Neural progenitor cell (in vitro differentiated cells): Measurements from ENCODE around the gene COL8A2. TPM values are rescaled to one million over a fixed set of nuclear protein-coding genes. Genes with fewer than 3 reads are reported as not detected.

Experiments used
- DNase-seq: peaks from one replicate; pipeline ENCODE4 v3.0.0-alpha.2; 2016; ENCODE audit warnings: low spot score
- H2AFZ ChIP-seq: fragments of 200-600 bp; sonication (generic); replicated peaks from 2 replicates; pipeline ENCODE4 v1.6.1; 2016; ENCODE audit warnings: antibody characterized with exemption
- H3F3A ChIP-seq: fragments of 200-600 bp; sonication (generic); 2 replicates; pipeline ENCODE4 v1.6.1; 2016; ENCODE audit warnings: antibody characterized with exemption, low read depth
- H3K27ac ChIP-seq: fragments of 200-600 bp; sonication (generic); 2 replicates; pipeline ENCODE4 v1.5.1; 2016; ENCODE audit warnings: mild to moderate bottlenecking
- H3K27me3 ChIP-seq: fragments of 200-600 bp; sonication (generic); 2 replicates; pipeline ENCODE4 v1.6.1; 2016; ENCODE audit warnings: mild to moderate bottlenecking, moderate library complexity
- H3K36me3 ChIP-seq: fragments of 200-600 bp; sonication (generic); 2 replicates; pipeline ENCODE4 v1.5.1; 2016
- H3K4me1 ChIP-seq: fragments of 200-600 bp; sonication (generic); 2 replicates; pipeline ENCODE4 v1.6.1; 2016; ENCODE audit warnings: mixed run types
- H3K4me2 ChIP-seq: fragments of 200-600 bp; sonication (generic); 2 replicates; pipeline ENCODE4 v1.6.1; 2016
- H3K4me3 ChIP-seq: fragments of 200-600 bp; sonication (generic); 2 replicates; pipeline ENCODE4 v1.5.1; 2016
- H3K79me2 ChIP-seq: fragments of 200-600 bp; sonication (generic); 2 replicates; pipeline ENCODE4 v1.6.1; 2016; ENCODE audit warnings: low read depth
- H3K9ac ChIP-seq: fragments of 200-600 bp; sonication (generic); 2 replicates; pipeline ENCODE4 v1.6.1; 2016
- H3K9me3 ChIP-seq: fragments of 200-600 bp; sonication (generic); 2 replicates; pipeline ENCODE4 v1.5.1; 2016; ENCODE audit warnings: low read depth
- H4K20me1 ChIP-seq: fragments of 200-600 bp; sonication (generic); 2 replicates; pipeline ENCODE4 v1.6.1; 2016; ENCODE audit warnings: low read depth
- H3K27ac Mint-ChIP-seq: 3 replicates; pipeline ENCODE4 v1.8.0; 2021; ENCODE audit warnings: mixed read lengths
- H3K27me3 Mint-ChIP-seq: 2 replicates; pipeline ENCODE4 v1.8.0; 2022; ENCODE audit warnings: low read depth, mild to moderate bottlenecking, inconsistent platforms, moderate library complexity, mixed read lengths; ENCODE audit not compliant: insufficient read depth
- H3K36me3 Mint-ChIP-seq: 3 replicates; pipeline ENCODE4 v1.8.0; 2021; ENCODE audit warnings: mixed read lengths
- H3K4me1 Mint-ChIP-seq: 3 replicates; pipeline ENCODE4 v1.8.0; 2021; ENCODE audit warnings: mixed read lengths
- H3K4me3 Mint-ChIP-seq: 3 replicates; pipeline ENCODE4 v1.8.0; 2021; ENCODE audit warnings: mild to moderate bottlenecking, moderate library complexity, mixed read lengths
- H3K9me3 Mint-ChIP-seq: 3 replicates; pipeline ENCODE4 v1.8.0; 2020; ENCODE audit warnings: mixed read lengths
- EZH2 ChIP-seq: fragments of 200-600 bp; sonication (generic); IDR thresholded peaks from 2 replicates; pipeline ENCODE4 v1.6.1; 2017; ENCODE audit warnings: antibody characterized with exemption, mild to moderate bottlenecking, moderate library complexity
- EZH2phosphoT487 ChIP-seq: fragments of 200-600 bp; sonication (generic); IDR thresholded peaks from 2 replicates; pipeline ENCODE4 v1.6.1; 2017; ENCODE audit warnings: antibody characterized with exemption
- total RNA-seq: library from RNA; depleted of rRNA; stranded (reverse); fragments of >200 nt; gene quantifications from 2 replicates; pipeline ENCODE4 v1.2.3, GENCODE V29; 2015; ENCODE audit warnings: low replicate concordance
- TF ChIP-seq, protein P1 (sequence below): fragments of 200-600 bp; sonication (generic); IDR thresholded peaks from 2 replicates; pipeline ENCODE4 v1.5.1; 2017; ENCODE audit warnings: antibody characterized with exemption, mild to moderate bottlenecking

The COL8A2 gene
- total RNA-seq, 1 donor from 2014 or later = not detected

GRCh38 chr1:36116901-36117300 is 8.1 kb downstream of the COL8A2 start:
- H3K27me3 Mint-ChIP-seq = peaks cover 15% of the 10 kb centered on the region
- peaks cover 6% of the 10 kb centered on the region for H3K4me1 ChIP-seq
- no peak overlapping the region for H3K9ac ChIP-seq
- no peaks in the 10 kb centered on the region for H3K9me3 ChIP-seq
- H4K20me1 ChIP-seq = no peaks in the 10 kb centered on the region
- no peak overlapping the region for H3K4me2 ChIP-seq
- peak overlapping the region; percentile 4 for H3K4me3 Mint-ChIP-seq
- H3K36me3 Mint-ChIP-seq = no peaks in the 10 kb centered on the region
- H3K4me3 ChIP-seq = no peak overlapping the region
- no peak for TF ChIP-seq EZH2
- TF ChIP-seq EZH2phosphoT487 = no peak
- TF ChIP-seq, protein P1, sequence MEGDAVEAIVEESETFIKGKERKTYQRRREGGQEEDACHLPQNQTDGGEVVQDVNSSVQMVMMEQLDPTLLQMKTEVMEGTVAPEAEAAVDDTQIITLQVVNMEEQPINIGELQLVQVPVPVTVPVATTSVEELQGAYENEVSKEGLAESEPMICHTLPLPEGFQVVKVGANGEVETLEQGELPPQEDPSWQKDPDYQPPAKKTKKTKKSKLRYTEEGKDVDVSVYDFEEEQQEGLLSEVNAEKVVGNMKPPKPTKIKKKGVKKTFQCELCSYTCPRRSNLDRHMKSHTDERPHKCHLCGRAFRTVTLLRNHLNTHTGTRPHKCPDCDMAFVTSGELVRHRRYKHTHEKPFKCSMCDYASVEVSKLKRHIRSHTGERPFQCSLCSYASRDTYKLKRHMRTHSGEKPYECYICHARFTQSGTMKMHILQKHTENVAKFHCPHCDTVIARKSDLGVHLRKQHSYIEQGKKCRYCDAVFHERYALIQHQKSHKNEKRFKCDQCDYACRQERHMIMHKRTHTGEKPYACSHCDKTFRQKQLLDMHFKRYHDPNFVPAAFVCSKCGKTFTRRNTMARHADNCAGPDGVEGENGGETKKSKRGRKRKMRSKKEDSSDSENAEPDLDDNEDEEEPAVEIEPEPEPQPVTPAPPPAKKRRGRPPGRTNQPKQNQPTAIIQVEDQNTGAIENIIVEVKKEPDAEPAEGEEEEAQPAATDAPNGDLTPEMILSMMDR = no peak
- H3K27ac Mint-ChIP-seq = peak overlapping the region; percentile 14
- H3K4me1 Mint-ChIP-seq = peaks cover 42% of the 10 kb centered on the region
- H3K79me2 ChIP-seq = no peaks in the 10 kb centered on the region
- H3F3A ChIP-seq = no peaks in the 10 kb centered on the region
- H3K27ac ChIP-seq = no peak overlapping the region
- peaks cover 7% of the 10 kb centered on the region for H3K27me3 ChIP-seq
- DNase-seq = no peak
- no peaks in the 10 kb centered on the region for H3K36me3 ChIP-seq
- no peak overlapping the region for H2AFZ ChIP-seq
- H3K9me3 Mint-ChIP-seq = no peaks in the 10 kb centered on the region

- H3F3A ChIP-seq = no peaks in the 10 kb centered on the region
- no peak overlapping the region for H2AFZ ChIP-seq
- peaks cover 6% of the 10 kb centered on the region for H3K4me1 ChIP-seq
- TF ChIP-seq EZH2 (no peak), EZH2phosphoT487 (no peak)
- TF ChIP-seq, protein P1 = no peak
- peaks cover 42% of the 10 kb centered on the region for H3K4me1 Mint-ChIP-seq
- no peak overlapping the region for H3K9ac ChIP-seq
- H4K20me1 ChIP-seq = no peaks in the 10 kb centered on the region
- H3K4me3 ChIP-seq = no peak overlapping the region
- no peak overlapping the region for H3K27ac Mint-ChIP-seq
- no peaks in the 10 kb centered on the region for H3K9me3 Mint-ChIP-seq
- H3K36me3 Mint-ChIP-seq = no peaks in the 10 kb centered on the region
- no peaks in the 10 kb centered on the region for H3K27me3 ChIP-seq
- no peak overlapping the region for H3K27ac ChIP-seq
- no peak overlapping the region for H3K4me3 Mint-ChIP-seq
- H3K27me3 Mint-ChIP-seq = peaks cover 14% of the 10 kb centered on the region
- no peaks in the 10 kb centered on the region for H3K36me3 ChIP-seq
- no peaks in the 10 kb centered on the region for H3K79me2 ChIP-seq
- no peak overlapping the region for H3K4me2 ChIP-seq
- no peaks in the 10 kb centered on the region for H3K9me3 ChIP-seq
- DNase-seq = no peak
These were observed 9.1 kb downstream of the COL8A2 start for GRCh38 chr1:36115931-36116330.

- H3K27ac ChIP-seq = no peak overlapping the region
- H4K20me1 ChIP-seq = no peaks in the 10 kb centered on the region
- H3K27me3 Mint-ChIP-seq = peaks cover 14% of the 10 kb centered on the region
- H3K9me3 ChIP-seq = no peaks in the 10 kb centered on the region
- no peaks in the 10 kb centered on the region for H3K79me2 ChIP-seq
- H3K4me1 ChIP-seq = peaks cover 6% of the 10 kb centered on the region
- DNase-seq = peak; percentile 42
- no peaks in the 10 kb centered on the region for H3K36me3 Mint-ChIP-seq
- no peaks in the 10 kb centered on the region for H3K36me3 ChIP-seq
- no peak overlapping the region for H3K9ac ChIP-seq
- H3K4me1 Mint-ChIP-seq = peaks cover 43% of the 10 kb centered on the region
- TF ChIP-seq EZH2 = no peak
- TF ChIP-seq, protein P1 = no peak
- TF ChIP-seq EZH2phosphoT487 = no peak
- H2AFZ ChIP-seq = peak overlapping the region; percentile 88
- H3F3A ChIP-seq = no peaks in the 10 kb centered on the region
- H3K9me3 Mint-ChIP-seq = no peaks in the 10 kb centered on the region
- no peak overlapping the region for H3K4me3 Mint-ChIP-seq
- H3K27ac Mint-ChIP-seq = no peak overlapping the region
- H3K4me3 ChIP-seq = no peak overlapping the region
- H3K4me2 ChIP-seq = no peak overlapping the region
- no peaks in the 10 kb centered on the region for H3K27me3 ChIP-seq
These were observed 9.8 kb downstream of the COL8A2 start for GRCh38 chr1:36115200-36115669.
